Panc1 (cell line): ENCODE measurements around the gene PPARG. TPM values are rescaled to one million over a fixed set of nuclear protein-coding genes. Genes with fewer than 3 reads are reported as not detected.

Experiments
- ATAC-seq: fragments of 200-7000 bp; cut with Tn5 transposase; 2 replicates; pipeline ENCODE4 v1.9.1; 2020; ENCODE audit warnings: mild to moderate bottlenecking, moderate library complexity
- BruUV-seq: library from RNA; stranded (reverse); fragments of 400-500 nt; replicated peaks from 2 replicates; lab custom pipeline; 2021; lab: Mats Ljungman, UMichigan
- CTCF ChIA-PET: fragments of 300-600 bp; sonication (Branson Sonifier 250); formaldehyde crosslinking; loops from one replicate; lab custom pipeline; 2022; ENCODE audit warnings: antibody characterized with exemption; lab: Charles Lee
- POLR2A ChIA-PET: fragments of 300-600 bp; sonication (Branson Sonifier 250); formaldehyde crosslinking; loops from one replicate; lab custom pipeline; 2022; ENCODE audit warnings: antibody characterized with exemption; lab: Charles Lee
- DNase-seq: peaks from one replicate; pipeline ENCODE4 v3.0.0-alpha.2; 2010; ENCODE audit warnings: low read depth, low spot score
- H3K27ac ChIP-seq: 2 replicates; pipeline ENCODE4 v1.5.1; 2011; ENCODE audit warnings: mild to moderate bottlenecking, low read length, inconsistent platforms
- H3K27me3 ChIP-seq: fragments of 200-500 bp; sonication (Bioruptor generic); 2 replicates; pipeline ENCODE4 v1.6.0; 2014; ENCODE audit warnings: low read length, inconsistent platforms; ENCODE audit not compliant: control insufficient read depth, insufficient read depth
- H3K36me3 ChIP-seq: fragments of 200-500 bp; sonication (Bioruptor generic); 2 replicates; pipeline ENCODE4 v1.5.1; 2014; ENCODE audit warnings: inconsistent platforms, mild to moderate bottlenecking, low read length, moderate library complexity; ENCODE audit not compliant: control insufficient read depth, insufficient read depth
- H3K4me1 ChIP-seq: 2 replicates; pipeline ENCODE4 v1.5.1; 2011; ENCODE audit warnings: inconsistent platforms, mild to moderate bottlenecking, low read length, moderate library complexity; ENCODE audit not compliant: control insufficient read depth, insufficient read depth
- H3K4me3 ChIP-seq, 2 experiments: 2 replicates each; pipeline ENCODE4 v1.5.1; 2011 to 2012; ENCODE audit warnings: low read depth in 2 of 2, low read length in 2 of 2, mild to moderate bottlenecking in 2 of 2, inconsistent platforms in 1 of 2, moderate library complexity in 1 of 2
- H3K9me3 ChIP-seq: fragments of 200-500 bp; sonication (Bioruptor generic); 2 replicates; pipeline ENCODE4 v1.5.1; 2014; ENCODE audit warnings: low read depth, mild to moderate bottlenecking, inconsistent platforms, low read length, moderate library complexity; ENCODE audit not compliant: control insufficient read depth, insufficient read depth
- POLR2AphosphoS5 ChIP-seq: IDR thresholded peaks from 2 replicates; pipeline ENCODE4 v1.6.1; 2012; ENCODE audit warnings: mild to moderate bottlenecking, low read depth, low read length, moderate library complexity
- SIN3A ChIP-seq: IDR thresholded peaks from 2 replicates; pipeline ENCODE4 v1.6.1; 2012; ENCODE audit warnings: low read depth, mild to moderate bottlenecking, low read length, moderate library complexity, borderline replicate concordance; ENCODE audit not compliant: insufficient read depth
- TCF7L2 ChIP-seq: IDR thresholded peaks from 2 replicates; pipeline ENCODE4 v1.6.1; 2011; ENCODE audit warnings: mild to moderate bottlenecking, low read depth, low read length, inconsistent platforms
- in situ Hi-C: cut with HindIII; loops from 2 replicates; pipeline ENCODE4 v1.10.0; 2016; ENCODE audit warnings: low sequenced_read_pairs, low pct_unique_long_range_greater_than_20kb
- intact Hi-C: fragments of 100-400 bp; cut with micrococcal nuclease; formaldehyde crosslinking; loops from one replicate; pipeline ENCODE4 v1.10.0; 2022; ENCODE audit not compliant: unreplicated experiment
- total RNA-seq: library from RNA; stranded (reverse); gene quantifications from one replicate; pipeline ENCODE4 v1.2.1, GENCODE V29; 2021; ENCODE audit not compliant: unreplicated experiment
- TF ChIP-seq, protein P1 (sequence below): fragments of 450-650 bp; IDR thresholded peaks from 2 replicates; pipeline ENCODE4 v1.5.1; 2017; ENCODE audit warnings: mild to moderate bottlenecking
- TF ChIP-seq, protein P2 (sequence below), 2 experiments: IDR thresholded peaks; 2 replicates each; pipeline ENCODE4 v1.6.1; 2011 to 2012; ENCODE audit warnings: low read depth in 2 of 2, control low read depth in 1 of 2, low read length in 1 of 2, mild to moderate bottlenecking in 1 of 2, moderate library complexity in 1 of 2; ENCODE audit not compliant: insufficient read depth in 1 of 2

PPARG gene
- total RNA-seq, 1 experiment from 2014 or later: 88.1 TPM

GRCh38 chr3:12270976-12271375, 17.9 kb upstream of the PPARG start:
- intact Hi-C loops: no loop called here
- in situ Hi-C loops: no loop called here
- POLR2A ChIA-PET: no interaction called here
- no peaks in the 10 kb centered on the region; the same call in 1 of the 2 replicates for H3K4me1 ChIP-seq
- no peak for ATAC-seq
- TF ChIP-seq, protein P1, sequence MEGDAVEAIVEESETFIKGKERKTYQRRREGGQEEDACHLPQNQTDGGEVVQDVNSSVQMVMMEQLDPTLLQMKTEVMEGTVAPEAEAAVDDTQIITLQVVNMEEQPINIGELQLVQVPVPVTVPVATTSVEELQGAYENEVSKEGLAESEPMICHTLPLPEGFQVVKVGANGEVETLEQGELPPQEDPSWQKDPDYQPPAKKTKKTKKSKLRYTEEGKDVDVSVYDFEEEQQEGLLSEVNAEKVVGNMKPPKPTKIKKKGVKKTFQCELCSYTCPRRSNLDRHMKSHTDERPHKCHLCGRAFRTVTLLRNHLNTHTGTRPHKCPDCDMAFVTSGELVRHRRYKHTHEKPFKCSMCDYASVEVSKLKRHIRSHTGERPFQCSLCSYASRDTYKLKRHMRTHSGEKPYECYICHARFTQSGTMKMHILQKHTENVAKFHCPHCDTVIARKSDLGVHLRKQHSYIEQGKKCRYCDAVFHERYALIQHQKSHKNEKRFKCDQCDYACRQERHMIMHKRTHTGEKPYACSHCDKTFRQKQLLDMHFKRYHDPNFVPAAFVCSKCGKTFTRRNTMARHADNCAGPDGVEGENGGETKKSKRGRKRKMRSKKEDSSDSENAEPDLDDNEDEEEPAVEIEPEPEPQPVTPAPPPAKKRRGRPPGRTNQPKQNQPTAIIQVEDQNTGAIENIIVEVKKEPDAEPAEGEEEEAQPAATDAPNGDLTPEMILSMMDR: no peak
- TF ChIP-seq, protein P2, sequence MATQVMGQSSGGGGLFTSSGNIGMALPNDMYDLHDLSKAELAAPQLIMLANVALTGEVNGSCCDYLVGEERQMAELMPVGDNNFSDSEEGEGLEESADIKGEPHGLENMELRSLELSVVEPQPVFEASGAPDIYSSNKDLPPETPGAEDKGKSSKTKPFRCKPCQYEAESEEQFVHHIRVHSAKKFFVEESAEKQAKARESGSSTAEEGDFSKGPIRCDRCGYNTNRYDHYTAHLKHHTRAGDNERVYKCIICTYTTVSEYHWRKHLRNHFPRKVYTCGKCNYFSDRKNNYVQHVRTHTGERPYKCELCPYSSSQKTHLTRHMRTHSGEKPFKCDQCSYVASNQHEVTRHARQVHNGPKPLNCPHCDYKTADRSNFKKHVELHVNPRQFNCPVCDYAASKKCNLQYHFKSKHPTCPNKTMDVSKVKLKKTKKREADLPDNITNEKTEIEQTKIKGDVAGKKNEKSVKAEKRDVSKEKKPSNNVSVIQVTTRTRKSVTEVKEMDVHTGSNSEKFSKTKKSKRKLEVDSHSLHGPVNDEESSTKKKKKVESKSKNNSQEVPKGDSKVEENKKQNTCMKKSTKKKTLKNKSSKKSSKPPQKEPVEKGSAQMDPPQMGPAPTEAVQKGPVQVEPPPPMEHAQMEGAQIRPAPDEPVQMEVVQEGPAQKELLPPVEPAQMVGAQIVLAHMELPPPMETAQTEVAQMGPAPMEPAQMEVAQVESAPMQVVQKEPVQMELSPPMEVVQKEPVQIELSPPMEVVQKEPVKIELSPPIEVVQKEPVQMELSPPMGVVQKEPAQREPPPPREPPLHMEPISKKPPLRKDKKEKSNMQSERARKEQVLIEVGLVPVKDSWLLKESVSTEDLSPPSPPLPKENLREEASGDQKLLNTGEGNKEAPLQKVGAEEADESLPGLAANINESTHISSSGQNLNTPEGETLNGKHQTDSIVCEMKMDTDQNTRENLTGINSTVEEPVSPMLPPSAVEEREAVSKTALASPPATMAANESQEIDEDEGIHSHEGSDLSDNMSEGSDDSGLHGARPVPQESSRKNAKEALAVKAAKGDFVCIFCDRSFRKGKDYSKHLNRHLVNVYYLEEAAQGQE (IDR thresholded peaks at IDR 0.05; ENCODE audit: insufficient read depth in 1 of 2, low read depth in 2 of 2, low read length in 1 of 2): no peak
- no peak for TF ChIP-seq TCF7L2
- TF ChIP-seq SIN3A: no peak
- TF ChIP-seq POLR2AphosphoS5: no peak
- H3K36me3 ChIP-seq: no peaks in the 10 kb centered on the region
- no peak overlapping the region for H3K27ac ChIP-seq
- CTCF ChIA-PET: no interaction called here
- H3K9me3 ChIP-seq: no peaks in the 10 kb centered on the region
- no TSS peak for BruUV-seq
- H3K4me3 ChIP-seq: no peak overlapping the region
- no peak for DNase-seq
- H3K27me3 ChIP-seq: no peaks in the 10 kb centered on the region

GRCh38 chr3:12273045-12273695, 15.7 kb upstream of the PPARG start:
- H3K9me3 ChIP-seq: no peaks in the 10 kb centered on the region
- no peaks in the 10 kb centered on the region for H3K27me3 ChIP-seq
- intact Hi-C loops (no loop called here), in situ Hi-C loops (no loop called here)
- POLR2A ChIA-PET: interaction anchor here (0.7 kb wide), 1 partner anchor 96 kb away, joined by 4 read pairs; no protein-coding TSS in a partner anchor
- no peak for DNase-seq
- CTCF ChIA-PET: no interaction called here
- TF ChIP-seq, protein P1: no peak
- TF ChIP-seq, protein P2 (IDR thresholded peaks at IDR 0.05; ENCODE audit: insufficient read depth in 1 of 2, low read depth in 2 of 2, low read length in 1 of 2): no peak
- TF ChIP-seq TCF7L2 (no peak), POLR2AphosphoS5 (no peak), SIN3A (no peak)
- H3K36me3 ChIP-seq: no peaks in the 10 kb centered on the region
- ATAC-seq: no peak
- H3K27ac ChIP-seq: no peak overlapping the region; the same call in 1 of the 2 replicates
- no TSS peak for BruUV-seq
- H3K4me1 ChIP-seq: peaks cover under 1% of the 10 kb centered on the region; the same call in 1 of the 2 replicates
- no peak overlapping the region for H3K4me3 ChIP-seq
